AG09319 (cell line): ENCODE measurements around the gene LIMK2.

Source experiments
- DNase-seq: peaks from one replicate; pipeline ENCODE4 v3.0.0-alpha.2; 2010; ENCODE audit warnings: low read depth; ENCODE audit errors: extremely low read depth
- CTCF ChIP-seq: IDR thresholded peaks from 2 replicates; pipeline ENCODE4 v1.5.1; 2011; ENCODE audit warnings: low read depth, mild to moderate bottlenecking, inconsistent platforms, low read length, moderate library complexity

The LIMK2 gene

GRCh38 chr22:31286360-31287255 is 74.5 kb downstream of the LIMK2 start:
- no peak for TF ChIP-seq CTCF

GRCh38 chr22:31287818-31288495 is 75.9 kb downstream of the LIMK2 start:
- no peak for DNase-seq
- no peak for TF ChIP-seq CTCF

More at GRCh38 chr22:31286360-31287255, 74.5 kb downstream of the LIMK2 start:
- DNase-seq, result no peak

GRCh38 chr22:31288496-31289240 is 76.6 kb downstream of the LIMK2 start:
- no peak for DNase-seq
- TF ChIP-seq CTCF, result no peak

- no peak for TF ChIP-seq CTCF
- no peak for DNase-seq
Observed at GRCh38 chr22:31289344-31289743, 77.2 kb downstream of the LIMK2 start.

GRCh38 chr22:31290494-31291471 is 78.7 kb downstream of the LIMK2 start:
- peak; percentile 67 for DNase-seq
- no peak for TF ChIP-seq CTCF

- no peak for TF ChIP-seq CTCF
- no peak for DNase-seq
Observed at GRCh38 chr22:31291481-31292235, 79.6 kb downstream of the LIMK2 start.
